Measurements from ENCODE around the gene GPX8. TPM values are rescaled to one million over a fixed set of nuclear protein-coding genes. Genes with fewer than 3 reads are reported as not detected.

Gene GPX8
- total and polyA plus RNA-seq, 9 of the 15 experiments (the other 6 are each of a cell fraction or from before 2014, with no cell fraction given) = 0.62 to 1.8 (median 1.2) TPM

DNA sequence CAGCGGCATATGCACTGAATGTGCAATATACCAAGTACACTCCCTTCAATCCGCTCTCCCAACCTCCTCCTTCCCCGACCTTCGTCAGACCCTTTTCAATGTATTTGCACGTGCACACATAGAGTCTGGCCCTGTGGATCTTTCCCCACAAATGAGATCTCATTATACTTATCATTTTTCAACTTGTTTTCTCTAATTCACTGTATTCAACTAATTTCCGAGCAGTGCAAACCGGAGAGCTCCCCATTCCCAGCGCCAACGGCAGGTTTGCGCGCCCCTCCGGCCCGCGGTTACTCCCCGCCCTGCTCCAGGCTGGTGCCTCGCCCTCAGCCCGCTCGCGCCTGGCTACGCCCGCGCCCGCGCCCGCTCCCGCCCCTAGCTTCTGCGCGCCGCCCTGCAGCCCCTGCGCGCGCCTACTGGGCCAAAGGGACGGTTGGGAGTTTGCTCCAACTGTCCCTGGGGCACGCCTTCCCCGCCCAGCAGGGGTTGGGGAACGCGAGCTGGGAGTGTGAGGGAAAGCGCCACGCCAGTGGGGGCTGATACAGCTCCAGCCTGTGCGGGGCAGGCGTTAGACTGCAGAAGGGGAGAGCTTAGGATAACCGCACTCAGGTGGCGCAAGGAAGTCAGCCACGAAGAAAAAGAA is 16.3 kb downstream of the GPX8 start (continued):
- peak; percentile 89 to 90 for TF ChIP-seq NRF1 (conservative IDR thresholded peaks at IDR 0.05 in 1 of 2, IDR thresholded peaks at IDR 0.05 in 1 of 2)
- TF ChIP-seq MAZ (CRISPR knock-in tag; conservative IDR thresholded peaks at IDR 0.05 in 1 of 2, IDR thresholded peaks at IDR 0.05 in 1 of 2) = peak; percentile 86 to 91
- no peak for TF ChIP-seq PYGO2 (tag; IDR thresholded peaks at IDR 0.05)
- no peak for TF ChIP-seq PTRF (tag; IDR thresholded peaks at IDR 0.05)
- 0 out of 2 replicates have a peak, but pooled peaks have one; percentile 7 for TF ChIP-seq ZBTB2 (IDR thresholded peaks at IDR 0.05)
- TF ChIP-seq CREM (IDR thresholded peaks at IDR 0.05; ENCODE audit: low read depth) = peak; percentile 34
- TF ChIP-seq ZBTB7A (IDR thresholded peaks at IDR 0.05; ENCODE audit: borderline replicate concordance, control insufficient read depth, low read depth, low read length) = peak; percentile 18; the same call in 1 of the 2 replicates
- TF ChIP-seq PHF8 (IDR thresholded peaks at IDR 0.05; ENCODE audit: borderline replicate concordance, low read length) = peak; percentile 33; the same call in 1 of the 2 replicates
- TF ChIP-seq ZFPM2 (CRISPR knock-in tag; IDR thresholded peaks at IDR 0.05) = no peak
- TF ChIP-seq CBX1 (IDR thresholded peaks at IDR 0.05; ENCODE audit: low read depth) = 0 out of 2 replicates have a peak, but pooled peaks have one; percentile 61
- TF ChIP-seq ZBTB17 (CRISPR knock-in tag; IDR thresholded peaks at IDR 0.05) = 0 out of 2 replicates have a peak, but pooled peaks have one; percentile 37
- peak; percentile 50; the same call in 1 of the 2 replicates for TF ChIP-seq ESRRA (IDR thresholded peaks at IDR 0.05; ENCODE audit: borderline replicate concordance, low read depth)
- peak in 1 of 2 experiments; percentile 90; a peak in 2 of 4 replicates for TF ChIP-seq UBTF (IDR thresholded peaks at IDR 0.05; ENCODE audit: borderline replicate concordance in 1 of 2, low read depth in 2 of 2, low read length in 2 of 2)
- peak; percentile 70 for TF ChIP-seq POLR2G (IDR thresholded peaks at IDR 0.05; ENCODE audit: low read depth, low read length)
- TF ChIP-seq, protein P1, sequence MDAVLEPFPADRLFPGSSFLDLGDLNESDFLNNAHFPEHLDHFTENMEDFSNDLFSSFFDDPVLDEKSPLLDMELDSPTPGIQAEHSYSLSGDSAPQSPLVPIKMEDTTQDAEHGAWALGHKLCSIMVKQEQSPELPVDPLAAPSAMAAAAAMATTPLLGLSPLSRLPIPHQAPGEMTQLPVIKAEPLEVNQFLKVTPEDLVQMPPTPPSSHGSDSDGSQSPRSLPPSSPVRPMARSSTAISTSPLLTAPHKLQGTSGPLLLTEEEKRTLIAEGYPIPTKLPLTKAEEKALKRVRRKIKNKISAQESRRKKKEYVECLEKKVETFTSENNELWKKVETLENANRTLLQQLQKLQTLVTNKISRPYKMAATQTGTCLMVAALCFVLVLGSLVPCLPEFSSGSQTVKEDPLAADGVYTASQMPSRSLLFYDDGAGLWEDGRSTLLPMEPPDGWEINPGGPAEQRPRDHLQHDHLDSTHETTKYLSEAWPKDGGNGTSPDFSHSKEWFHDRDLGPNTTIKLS (IDR thresholded peaks at IDR 0.05; ENCODE audit: borderline replicate concordance, low read depth) = peak; percentile 62; the same call in 1 of the 2 replicates
- 0 out of 4 replicates have a peak, but pooled peaks of 1 of the 2 experiments have one; percentile 13 for TF ChIP-seq MLLT1 (IDR thresholded peaks at IDR 0.05)
- TF ChIP-seq HNRNPH1 (optimal IDR thresholded peaks at IDR 0.05; ENCODE audit: low read depth, low read length) = no peak
- TF ChIP-seq SIN3A (IDR thresholded peaks at IDR 0.05; ENCODE audit: borderline replicate concordance in 2 of 2, control insufficient read depth in 1 of 2, low read depth in 2 of 2, low read length in 2 of 2) = 0 out of 4 replicates have a peak, but pooled peaks of 1 of the 2 experiments have one; percentile 6
- TF ChIP-seq ZNF224 (CRISPR knock-in tag; IDR thresholded peaks at IDR 0.05) = no peak
- no peak for TF ChIP-seq NCOA4 (IDR thresholded peaks at IDR 0.05; ENCODE audit: partially characterized antibody)
